Measurements from ENCODE around the gene AKAP10. TPM values are rescaled to one million over a fixed set of nuclear protein-coding genes. Genes with fewer than 3 reads are reported as not detected.

The AKAP10 gene
- total and polyA plus RNA-seq, 2 of the 4 experiments (the other 2 are of a cell fraction): 12.7 to 18.6 TPM

Small RNAs within 50 kb of the gene (microRNA-seq; reads per million reads assigned to microRNA genes)
- not detected for gene AC015726.2 (ENCODE audit: insufficient read depth, insufficient read length)

Small RNAs within 50 kb of the gene (small RNA-seq; reads per million reads assigned to genes)
- gene AC015726.2: 0 reads per million in 5 experiments

Other genes starting within 250 kb of the AKAP10 start
- gene ALDH3A1, start 229.5 kb downstream of the AKAP10 start, total RNA-seq (2012; rRNA removed): not detected in 2 replicates
- not detected in 2 replicates for gene ALDH3A1, start 229.5 kb downstream of the AKAP10 start, polyA plus RNA-seq (2012; rRNA removed)
- 7.8 and 10.8 TPM in 2 replicates for gene ULK2, start 109.9 kb downstream of the AKAP10 start, total RNA-seq (2012; rRNA removed)
- 7.9 and 8.9 TPM in 2 replicates for gene ULK2, start 109.9 kb downstream of the AKAP10 start, polyA plus RNA-seq (2012; rRNA removed)
- gene SPECC1, start 31.5 kb upstream of the AKAP10 start, total RNA-seq (2012; rRNA removed): 26.2 and 35.3 TPM in 2 replicates
- 15.4 and 16.9 TPM in 2 replicates for gene SPECC1, start 31.5 kb upstream of the AKAP10 start, polyA plus RNA-seq (2012; rRNA removed)